Measurements from ENCODE around the gene GPR3. TPM values are rescaled to one million over a fixed set of nuclear protein-coding genes. Genes with fewer than 3 reads are reported as not detected.

Gene GPR3
- total and polyA plus RNA-seq, 3 experiments from 2014 or later: 3.3 to 3.9 TPM; not detected in 1

DNA sequence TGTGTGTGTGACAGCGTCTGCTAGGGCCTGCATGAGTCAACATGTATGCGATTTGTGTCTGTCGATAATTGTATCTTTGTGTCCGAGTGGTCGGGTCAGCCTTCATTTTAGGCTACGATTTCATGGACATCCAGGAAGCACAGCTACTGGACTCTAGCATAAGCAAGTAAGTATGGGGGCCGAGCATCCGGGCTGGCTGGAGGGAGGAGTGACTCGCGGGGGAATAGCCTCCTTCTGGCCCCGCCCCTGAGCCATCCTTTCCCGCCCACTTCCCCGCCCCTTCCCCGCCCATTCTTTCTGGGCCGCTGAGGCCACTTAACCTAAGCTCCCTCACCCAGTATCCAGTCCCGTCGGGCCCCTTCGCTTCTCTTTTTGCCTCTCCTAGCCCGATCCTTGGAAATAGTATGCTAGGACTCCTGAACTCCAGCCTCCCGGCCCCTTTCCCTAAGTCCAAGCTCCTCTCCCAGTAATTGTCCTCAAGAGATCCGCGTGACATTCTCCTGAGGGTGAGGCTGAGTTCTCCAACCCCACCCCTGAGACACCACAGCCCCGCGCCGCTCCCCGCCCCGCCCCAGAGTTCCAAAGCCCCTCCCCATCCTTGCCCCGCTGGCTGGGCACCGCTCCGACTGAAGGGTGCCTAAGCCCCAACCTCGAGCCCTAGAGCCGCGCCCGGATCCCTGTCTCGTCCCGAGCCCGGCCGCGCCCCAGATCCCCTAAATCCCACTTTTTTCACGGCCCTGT, 26.9 kb upstream of the GPR3 start:
- H3K36me3 Mint-ChIP-seq: no peaks in the 10 kb centered on the region
- H3K9me3 Mint-ChIP-seq: no peaks in the 10 kb centered on the region
- H3K27me3 Mint-ChIP-seq: no peaks in the 10 kb centered on the region
- peaks cover 16 to 23% (median 22%) of the 10 kb centered on the region in 3 donors for H3K4me1 Mint-ChIP-seq
- Histone ChIP-seq H3K9me3 (ENCODE audit: low read length) (no peaks in the 10 kb centered on the region), H3K4me1 (ENCODE audit: insufficient read depth, low read length) (peaks cover 19% of the 10 kb centered on the region), H3K27me3 (ENCODE audit: insufficient read depth, low read length, poor library complexity, severe bottlenecking) (no peaks in the 10 kb centered on the region), H3K27ac (ENCODE audit: low read depth, low read length) (peak overlapping the region; percentile 47), H3K4me3 (ENCODE audit: low read length) (peak overlapping the region; percentile 62), H3K36me3 (ENCODE audit: insufficient read depth, low read length) (no peaks in the 10 kb centered on the region)
- H3K27ac Mint-ChIP-seq: peak overlapping the region in 7 of 8 donors; percentile 51 to 93 (median 78)
- CTCF ChIA-PET: interaction anchor here (0.6 to 8.4 kb wide), 19 partner anchors 8 to 304 kb away, joined by 3 to 77 read pairs (median 5); partner anchors contain the start of genes CD164L2, FCN3 and SYTL1
- H3K4me3 Mint-ChIP-seq: peak overlapping the region; percentile 85 to 95 (median 87)
- peak; percentile 63 to 83 (median 72) for DNase-seq
- POLR2A ChIA-PET: interaction anchor here (0.5 to 2.0 kb wide), 8 partner anchors 9 to 47 kb away, joined by 3 to 16 read pairs (median 4); partner anchors contain the start of gene SYTL1

DNA sequence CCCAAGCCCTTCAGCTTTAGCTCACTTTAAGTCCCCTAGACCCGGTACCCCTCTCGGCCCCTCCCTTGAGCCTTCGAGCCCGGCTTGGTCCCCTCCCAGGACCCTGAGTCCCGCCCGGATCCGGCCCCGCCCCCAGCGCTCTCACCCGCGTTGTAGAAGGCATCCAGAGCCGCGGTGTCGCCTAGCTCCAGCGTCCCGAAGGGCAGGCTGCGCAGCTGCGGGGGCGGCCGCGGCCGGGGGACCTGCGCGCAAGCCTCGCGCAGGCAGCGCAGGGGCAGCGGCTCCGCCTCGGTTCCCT, 26.4 kb upstream of the GPR3 start:
- Mint-ChIP-seq H3K4me1 (peaks cover 16 to 22% (median 22%) of the 10 kb centered on the region in 3 donors), H3K9me3 (no peaks in the 10 kb centered on the region), H3K4me3 (peak overlapping the region; percentile 85 to 95 (median 87)), H3K36me3 (no peaks in the 10 kb centered on the region), H3K27ac (peak overlapping the region in 6 of 8 donors; percentile 37 to 93 (median 80)), H3K27me3 (no peaks in the 10 kb centered on the region)
- no peaks in the 10 kb centered on the region for H3K9me3 ChIP-seq (ENCODE audit: low read length)
- no peaks in the 10 kb centered on the region for H3K36me3 ChIP-seq (ENCODE audit: insufficient read depth, low read length)
- CTCF ChIA-PET: interaction anchor here (0.6 to 8.4 kb wide), 19 partner anchors 9 to 303 kb away, joined by 3 to 77 read pairs (median 5); partner anchors contain the start of genes CD164L2, FCN3 and SYTL1
- POLR2A ChIA-PET: interaction anchor here (0.7 to 2.0 kb wide), 7 partner anchors 10 to 33 kb away, joined by 3 to 16 read pairs (median 4); partner anchors contain the start of gene SYTL1
- no peaks in the 10 kb centered on the region for H3K27me3 ChIP-seq (ENCODE audit: insufficient read depth, low read length, poor library complexity, severe bottlenecking)
- peaks cover 19% of the 10 kb centered on the region for H3K4me1 ChIP-seq (ENCODE audit: insufficient read depth, low read length)
- DNase-seq: peak; percentile 54 to 79 (median 55)
- H3K4me3 ChIP-seq (ENCODE audit: low read length): peak overlapping the region; percentile 62
- peak overlapping the region; percentile 47 for H3K27ac ChIP-seq (ENCODE audit: low read depth, low read length)

DNA sequence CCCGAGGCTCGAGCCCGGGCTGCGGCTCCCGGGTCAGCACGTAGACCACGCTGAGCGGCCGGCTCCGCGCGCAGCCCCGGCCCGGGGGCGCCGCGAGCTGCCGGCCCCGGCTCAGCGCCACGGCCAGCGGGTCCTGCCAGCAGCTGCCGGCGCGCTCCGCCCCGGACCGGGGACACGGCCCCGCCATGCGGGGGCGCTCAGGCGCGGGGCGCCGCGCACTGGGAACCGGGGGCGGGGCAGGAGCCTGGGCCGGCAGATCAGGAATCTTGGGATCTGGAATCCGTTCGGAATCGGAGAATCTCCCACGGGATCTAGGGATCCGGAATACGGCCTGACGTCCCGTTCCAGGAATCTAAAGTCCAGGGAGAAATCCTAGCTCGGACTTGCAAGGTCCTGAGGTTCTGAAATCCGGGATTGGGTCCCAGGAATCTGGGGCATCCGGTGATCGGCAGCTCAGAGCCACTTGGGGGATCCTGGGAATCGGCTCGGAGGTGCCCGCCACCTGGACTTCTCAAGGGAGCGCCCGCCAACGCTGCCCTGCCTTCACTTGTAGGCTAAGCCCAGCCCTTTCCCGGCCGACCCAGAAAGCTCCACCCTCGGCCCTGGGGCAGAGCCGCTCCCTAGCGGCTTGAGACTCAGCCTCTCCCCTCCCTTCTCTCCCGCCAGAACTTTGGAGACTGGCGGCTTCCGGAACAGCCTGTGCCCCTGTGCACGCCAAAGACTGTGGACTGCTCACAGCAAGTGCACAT, 25.8 kb upstream of the GPR3 start, which contains the start of gene MAP3K6:
Gene MAP3K6 (minus strand): TSS at position 551 of the 749 bp plus-strand sequence. CDS start 364 bp downstream, at position 187.
- Histone ChIP-seq H3K36me3 (ENCODE audit: insufficient read depth, low read length) (no peaks in the 10 kb centered on the region), H3K9me3 (ENCODE audit: low read length) (no peaks in the 10 kb centered on the region), H3K4me3 (ENCODE audit: low read length) (peak within 1 kb of the TSS; percentile 62), H3K27ac (ENCODE audit: low read depth, low read length) (peak within 1 kb of the TSS; percentile 80), H3K4me1 (ENCODE audit: insufficient read depth, low read length) (peaks cover 19% of the 10 kb centered on the region), H3K27me3 (ENCODE audit: insufficient read depth, low read length, poor library complexity, severe bottlenecking) (no peaks in the 10 kb centered on the region)
- Mint-ChIP-seq H3K27ac (peak within 1 kb of the TSS in 7 of 8 donors; percentile 37 to 93 (median 78)), H3K4me1 (peaks cover 16 to 22% (median 22%) of the 10 kb centered on the region in 3 donors), H3K9me3 (no peaks in the 10 kb centered on the region), H3K36me3 (no peaks in the 10 kb centered on the region), H3K27me3 (no peaks in the 10 kb centered on the region), H3K4me3 (peak within 1 kb of the TSS; percentile 85 to 95 (median 87))
- CTCF ChIA-PET: interaction anchor here (0.6 to 8.4 kb wide), 20 partner anchors 8 to 303 kb away, joined by 3 to 77 read pairs (median 4); partner anchors contain the start of genes CD164L2, FCN3 and SYTL1
- POLR2A ChIA-PET: interaction anchor here (0.8 to 2.0 kb wide), 5 partner anchors 10 to 25 kb away, joined by 3 to 16 read pairs (median 4); partner anchors contain the start of gene SYTL1
- peak in 2 of 5 donors; percentile 27 to 41 for DNase-seq

DNA sequence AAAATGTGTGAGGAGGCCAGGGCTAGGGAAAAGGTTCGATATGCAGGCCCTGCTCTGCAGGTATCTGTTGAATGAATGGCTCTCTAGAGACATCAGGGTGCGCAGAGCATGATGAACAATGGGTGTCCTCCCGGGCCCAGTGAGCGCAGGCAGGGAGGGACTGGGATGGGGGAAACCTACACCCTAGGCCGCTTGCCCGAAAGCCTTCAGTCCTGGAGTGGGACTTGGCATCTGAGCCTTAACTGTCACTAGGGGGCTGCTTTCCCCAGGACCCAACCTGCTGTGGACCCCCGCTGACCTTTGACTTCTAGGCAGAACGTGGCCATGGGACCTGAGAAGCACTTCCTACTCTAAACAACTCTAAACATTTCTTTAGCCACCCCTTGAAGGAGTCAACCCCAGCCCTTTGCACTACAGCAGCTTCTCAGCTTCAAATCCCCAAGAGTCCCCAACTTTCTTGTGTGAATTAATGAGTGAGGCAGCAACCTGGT, 25.2 kb upstream of the GPR3 start:
- peaks cover 19% of the 10 kb centered on the region for H3K4me1 ChIP-seq (ENCODE audit: insufficient read depth, low read length)
- no peaks in the 10 kb centered on the region for H3K36me3 ChIP-seq (ENCODE audit: insufficient read depth, low read length)
- Mint-ChIP-seq H3K27me3 (no peaks in the 10 kb centered on the region), H3K27ac (peak overlapping the region in 4 of 8 donors; percentile 41 to 56 (median 51)), H3K4me1 (peaks cover 16 to 22% (median 19%) of the 10 kb centered on the region in 3 donors), H3K36me3 (no peaks in the 10 kb centered on the region), H3K9me3 (no peaks in the 10 kb centered on the region), H3K4me3 (peak overlapping the region; percentile 43 to 85 (median 74))
- POLR2A ChIA-PET: interaction anchor here (1.7 kb wide), 1 partner anchor 18 kb away, joined by 4 read pairs; no protein-coding TSS in a partner anchor
- no peaks in the 10 kb centered on the region for H3K9me3 ChIP-seq (ENCODE audit: low read length)
- peak overlapping the region; percentile 80 for H3K27ac ChIP-seq (ENCODE audit: low read depth, low read length)
- H3K4me3 ChIP-seq (ENCODE audit: low read length): no peak overlapping the region
- no peak for DNase-seq
- CTCF ChIA-PET: interaction anchor here (0.9 to 8.4 kb wide), 15 partner anchors 10 to 239 kb away, joined by 3 to 77 read pairs (median 5); partner anchors contain the start of genes CD164L2 and SYTL1
- H3K27me3 ChIP-seq (ENCODE audit: insufficient read depth, low read length, poor library complexity, severe bottlenecking): no peaks in the 10 kb centered on the region

DNA sequence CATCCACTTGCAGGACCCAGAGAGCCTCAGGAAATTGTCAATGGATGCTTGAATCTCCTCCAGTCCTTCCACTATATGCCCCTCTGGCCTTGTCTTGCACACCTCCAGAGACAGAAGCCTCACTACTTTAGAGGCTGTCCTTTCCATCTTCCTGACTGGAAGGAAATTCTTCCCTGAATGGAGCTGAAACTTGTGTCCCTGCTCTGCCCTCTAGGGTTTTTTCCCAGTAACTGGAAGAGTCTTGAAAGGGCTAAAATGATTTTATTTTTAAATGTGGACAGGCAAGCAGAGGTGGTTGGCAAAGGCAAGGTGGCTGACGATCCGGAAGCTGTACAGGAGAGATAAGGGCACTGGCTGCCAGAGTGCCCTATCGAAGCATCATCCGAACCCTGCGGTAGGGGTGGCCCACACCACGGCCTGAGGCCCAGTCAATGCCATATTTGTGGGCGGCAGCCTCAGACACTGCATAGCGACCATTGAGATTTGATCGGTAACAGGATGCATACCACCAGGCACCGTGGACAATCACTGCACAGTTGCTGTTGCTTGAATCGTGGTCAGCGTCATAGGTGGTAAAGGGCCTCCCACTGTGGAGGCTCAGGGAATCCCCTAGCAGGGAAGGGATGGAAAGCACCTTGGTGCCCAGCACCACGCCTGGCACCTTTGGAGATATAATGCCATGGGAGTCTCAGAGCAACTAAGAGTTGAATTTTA, 23.4 kb upstream of the GPR3 start:
- no peaks in the 10 kb centered on the region for H3K27me3 Mint-ChIP-seq
- CTCF ChIA-PET: interaction anchor here (1.0 to 8.4 kb wide), 5 partner anchors 12 to 68 kb away, joined by 3 to 77 read pairs (median 5); no protein-coding TSS in a partner anchor
- Histone ChIP-seq H3K36me3 (ENCODE audit: insufficient read depth, low read length) (no peaks in the 10 kb centered on the region), H3K27ac (ENCODE audit: low read depth, low read length) (no peak overlapping the region), H3K4me3 (ENCODE audit: low read length) (no peak overlapping the region), H3K27me3 (ENCODE audit: insufficient read depth, low read length, poor library complexity, severe bottlenecking) (no peaks in the 10 kb centered on the region), H3K4me1 (ENCODE audit: insufficient read depth, low read length) (peaks cover 19% of the 10 kb centered on the region), H3K9me3 (ENCODE audit: low read length) (no peaks in the 10 kb centered on the region)
- H3K27ac Mint-ChIP-seq: no peak overlapping the region
- no peak for DNase-seq
- no peaks in the 10 kb centered on the region for H3K9me3 Mint-ChIP-seq
- no peak overlapping the region for H3K4me3 Mint-ChIP-seq
- peaks cover 14 to 22% (median 16%) of the 10 kb centered on the region in 3 donors for H3K4me1 Mint-ChIP-seq
- POLR2A ChIA-PET: no interaction called here
- no peaks in the 10 kb centered on the region for H3K36me3 Mint-ChIP-seq

DNA sequence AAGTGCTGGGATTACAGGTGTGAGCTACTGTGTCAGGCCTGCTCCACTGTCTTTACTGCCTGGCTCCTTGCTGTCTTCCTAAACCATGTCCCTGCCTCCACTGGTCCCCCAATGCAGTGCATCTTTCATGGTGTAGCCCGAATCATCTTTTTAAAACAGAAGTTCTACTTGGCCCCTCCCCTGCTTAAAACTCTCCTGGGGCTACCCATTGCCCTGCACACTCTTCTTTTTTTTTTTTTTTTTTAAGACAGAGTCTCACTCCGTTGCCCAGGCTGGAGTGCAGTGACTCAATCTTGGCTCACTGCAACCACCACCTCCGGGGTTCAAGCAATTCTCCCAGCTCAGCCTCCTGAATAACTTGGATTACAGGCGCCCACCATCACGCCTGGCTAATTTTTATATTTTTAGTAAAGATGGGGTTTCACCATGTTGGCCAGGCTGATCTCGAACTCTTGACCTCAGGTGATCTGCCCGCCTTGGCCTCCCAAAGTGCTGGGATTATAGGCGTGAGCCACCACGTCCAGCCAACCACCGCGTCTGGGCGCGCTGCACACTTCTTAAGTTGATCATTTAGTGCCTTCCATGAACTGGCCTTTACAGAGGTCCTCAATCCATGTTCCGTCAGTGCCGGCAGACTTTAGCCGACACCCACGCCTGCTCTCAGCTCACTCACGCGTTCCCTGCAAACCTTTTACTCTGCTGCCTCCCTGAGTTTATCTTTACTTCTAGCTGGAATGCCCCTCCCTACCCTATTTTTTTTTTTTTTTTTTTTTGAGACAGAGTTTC, 20.2 kb upstream of the GPR3 start:
- no peaks in the 10 kb centered on the region for H3K9me3 Mint-ChIP-seq
- H3K27ac ChIP-seq (ENCODE audit: low read depth, low read length): no peak overlapping the region
- no peak overlapping the region for H3K4me3 Mint-ChIP-seq
- no peaks in the 10 kb centered on the region for H3K4me1 ChIP-seq (ENCODE audit: insufficient read depth, low read length)
- DNase-seq: no peak
- H3K27me3 Mint-ChIP-seq: peaks cover 2 to 3% of the 10 kb centered on the region in 2 donors
- CTCF ChIA-PET: interaction anchor here (1.0 to 8.4 kb wide), 3 partner anchors 15 to 71 kb away, joined by 4 to 77 read pairs (median 4); no protein-coding TSS in a partner anchor
- H3K27ac Mint-ChIP-seq: no peak overlapping the region
- H3K9me3 ChIP-seq (ENCODE audit: low read length): no peaks in the 10 kb centered on the region
- POLR2A ChIA-PET: no interaction called here
- no peaks in the 10 kb centered on the region for H3K27me3 ChIP-seq (ENCODE audit: insufficient read depth, low read length, poor library complexity, severe bottlenecking)
- no peak overlapping the region for H3K4me3 ChIP-seq (ENCODE audit: low read length)
- H3K36me3 Mint-ChIP-seq: no peaks in the 10 kb centered on the region
- H3K4me1 Mint-ChIP-seq: no peaks in the 10 kb centered on the region
- H3K36me3 ChIP-seq (ENCODE audit: insufficient read depth, low read length): no peaks in the 10 kb centered on the region

Measured in CD8-positive, alpha-beta memory T cell (primary cell).